Thymus (tissue), 11 donors: ENCODE results near the gene RNH1. TPM values are rescaled to one million over a fixed set of nuclear protein-coding genes. Genes with fewer than 3 reads are reported as not detected.

Experiments
- DNase-seq, 9 donors: peaks; one replicate each; pipeline ENCODE4 v3.0.0-alpha.2; 2013; ENCODE audit warnings: low spot score in 9 of 9, low read depth in 6 of 9, missing footprints in 1 of 9
- H3K27ac ChIP-seq, 2 donors: one replicate each; pipeline ENCODE4 v1.5.1; 2013; ENCODE audit warnings: control low read depth in 1 of 2, low read depth in 1 of 2, low read length in 1 of 2, mild to moderate bottlenecking in 1 of 2, moderate library complexity in 1 of 2
- H3K27me3 ChIP-seq, 2 donors: one replicate each; pipeline ENCODE4 v1.5.1; 2013; ENCODE audit warnings: low read length in 1 of 2; ENCODE audit not compliant: control insufficient read depth in 2 of 2, insufficient read depth in 1 of 2
- H3K36me3 ChIP-seq, 2 donors: one replicate each; pipeline ENCODE4 v1.5.1; 2013; ENCODE audit warnings: low read length in 1 of 2, mild to moderate bottlenecking in 1 of 2, moderate library complexity in 1 of 2; ENCODE audit not compliant: control insufficient read depth in 2 of 2, insufficient read depth in 2 of 2
- H3K4me1 ChIP-seq, 2 donors: one replicate each; pipeline ENCODE4 v1.5.1; 2013; ENCODE audit warnings: low read length in 2 of 2; ENCODE audit not compliant: control insufficient read depth in 2 of 2, insufficient read depth in 2 of 2
- H3K4me3 ChIP-seq, 2 donors: one replicate each; pipeline ENCODE4 v1.5.1; 2013; ENCODE audit warnings: low read length in 2 of 2, control low read depth in 1 of 2, mild to moderate bottlenecking in 1 of 2
- H3K9me3 ChIP-seq, 2 donors: one replicate each; pipeline ENCODE4 v1.5.1; 2013; ENCODE audit warnings: low read length in 1 of 2, mild to moderate bottlenecking in 1 of 2; ENCODE audit not compliant: control insufficient read depth in 2 of 2, insufficient read depth in 1 of 2
- WGBS: extraction: QIAGEN DNeasy Blood & Tissue Kit; methylation state at CpG from one replicate; pipeline ENCODE4 v1.1.7; 2013; 5-methylcytosine and 5-hydroxymethylcytosine counted together
- polyA plus RNA-seq: library from polyadenylated mRNA; stranded (reverse); fragments of 200-250 nt; gene quantifications from one replicate; pipeline ENCODE4 v1.2.3, GENCODE V29; 2013
- total RNA-seq: library from RNA; stranded (reverse); fragments of 120-200 nt; gene quantifications from one replicate; pipeline ENCODE4 v1.2.4, GENCODE V29; 2013
- donor health status: healthy.

RNH1 gene
- total and polyA plus RNA-seq, 2 donors: 79.2 to 114 TPM

GRCh38 chr11:534396-535209 is 27.6 kb upstream of the RNH1 start:
- peak in 1 of 9 donors; percentile 40 for DNase-seq
- peaks cover 29 to 31% of the 10 kb centered on the region in 2 donors for H3K36me3 ChIP-seq
- H3K27me3 ChIP-seq: peaks cover 19 to 34% of the 10 kb centered on the region in 2 donors
- H3K9me3 ChIP-seq: peaks cover 0 to 6% of the 10 kb centered on the region in 2 donors
- WGBS: 13% methylated on average over 65 of the region's 66 CpGs
- peak overlapping the region; percentile 61 to 88 for H3K4me3 ChIP-seq
- peak overlapping the region in 1 of 2 donors; percentile 73 for H3K27ac ChIP-seq
- peaks cover 23 to 31% of the 10 kb centered on the region in 2 donors for H3K4me1 ChIP-seq

- Histone ChIP-seq H3K4me1 (peaks cover 23 to 31% of the 10 kb centered on the region in 2 donors), H3K27ac (no peak overlapping the region), H3K9me3 (peaks cover 0 to 6% of the 10 kb centered on the region in 2 donors), H3K27me3 (peaks cover 19 to 30% of the 10 kb centered on the region in 2 donors), H3K4me3 (peak overlapping the region; percentile 61 to 88), H3K36me3 (peaks cover 29 to 31% of the 10 kb centered on the region in 2 donors)
- WGBS: 97% methylated on average over 37 of the region's 37 CpGs
- DNase-seq: no peak
These were observed 26.7 kb upstream of the RNH1 start for GRCh38 chr11:533586-534395.

GRCh38 chr11:532986-533585 is 26.0 kb upstream of the RNH1 start:
- peaks cover 0 to 6% of the 10 kb centered on the region in 2 donors for H3K9me3 ChIP-seq
- H3K27me3 ChIP-seq: peaks cover 18 to 23% of the 10 kb centered on the region in 2 donors
- H3K36me3 ChIP-seq: peaks cover 29 to 31% of the 10 kb centered on the region in 2 donors
- H3K4me1 ChIP-seq: peaks cover 23 to 30% of the 10 kb centered on the region in 2 donors
- no peak for DNase-seq
- H3K4me3 ChIP-seq: no peak overlapping the region
- 96% methylated on average over 33 of the region's 33 CpGs for WGBS
- no peak overlapping the region for H3K27ac ChIP-seq

- peaks cover 29 to 31% of the 10 kb centered on the region in 2 donors for H3K36me3 ChIP-seq
- no peak for DNase-seq
- no peak overlapping the region for H3K27ac ChIP-seq
- 97% methylated on average over 23 of the region's 23 CpGs for WGBS
- H3K4me3 ChIP-seq: no peak overlapping the region
- peaks cover 18 to 25% of the 10 kb centered on the region in 2 donors for H3K4me1 ChIP-seq
- peaks cover 0 to 6% of the 10 kb centered on the region in 2 donors for H3K9me3 ChIP-seq
- peaks cover 13 to 17% of the 10 kb centered on the region in 2 donors for H3K27me3 ChIP-seq
These were observed 25.5 kb upstream of the RNH1 start for GRCh38 chr11:532527-532985.

GRCh38 chr11:531919-532526 is 25.0 kb upstream of the RNH1 start:
- Histone ChIP-seq H3K4me3 (no peak overlapping the region), H3K27me3 (peaks cover 10 to 12% of the 10 kb centered on the region in 2 donors), H3K9me3 (peaks cover 0 to 3% of the 10 kb centered on the region in 2 donors), H3K36me3 (peaks cover 29 to 31% of the 10 kb centered on the region in 2 donors), H3K27ac (no peak overlapping the region), H3K4me1 (peaks cover 15 to 19% of the 10 kb centered on the region in 2 donors)
- DNase-seq: no peak
- 95% methylated on average over 18 of the region's 18 CpGs for WGBS

GRCh38 chr11:530960-531831 is 24.2 kb upstream of the RNH1 start:
- DNase-seq: no peak
- H3K36me3 ChIP-seq: peaks cover 29 to 31% of the 10 kb centered on the region in 2 donors
- H3K4me1 ChIP-seq: peaks cover 11 to 14% of the 10 kb centered on the region in 2 donors
- 93% methylated on average over 28 of the region's 28 CpGs for WGBS
- H3K4me3 ChIP-seq: no peak overlapping the region
- peaks cover 2 to 4% of the 10 kb centered on the region in 2 donors for H3K27me3 ChIP-seq
- H3K27ac ChIP-seq: no peak overlapping the region
- no peaks in the 10 kb centered on the region for H3K9me3 ChIP-seq

- H3K4me3 ChIP-seq: no peak overlapping the region
- 95% methylated on average over 18 of the region's 18 CpGs for WGBS
- no peak for DNase-seq
- H3K9me3 ChIP-seq: no peaks in the 10 kb centered on the region
- no peaks in the 10 kb centered on the region for H3K27me3 ChIP-seq
- peaks cover 8 to 11% of the 10 kb centered on the region in 2 donors for H3K4me1 ChIP-seq
- H3K27ac ChIP-seq: no peak overlapping the region
- peaks cover 29 to 31% of the 10 kb centered on the region in 2 donors for H3K36me3 ChIP-seq
These were observed 22.8 kb upstream of the RNH1 start for GRCh38 chr11:529728-530411.
